A673 (cell line): Measurements from ENCODE around the gene NDRG3.

Experiments used
- EZH2 ChIP-seq: fragments of 200-600 bp; sonication (generic); IDR thresholded peaks from 2 replicates; pipeline ENCODE4 v1.6.1; 2017; ENCODE audit warnings: borderline replicate concordance, low read depth, mild to moderate bottlenecking, mixed read lengths, antibody characterized with exemption, low read length; ENCODE audit not compliant: poor library complexity, severe bottlenecking
- TF ChIP-seq, protein P1 (sequence below): fragments of 300-800, 200-600 bp; sonication (generic); conservative IDR thresholded peaks from 2 replicates; pipeline ENCODE4 v1.5.1; 2017; ENCODE audit warnings: low read depth, mild to moderate bottlenecking, antibody characterized with exemption, low read length, moderate library complexity, mixed read lengths

GRCh38 chr20:36761125-36761524 is 15.2 kb upstream of the NDRG3 start:
- TF ChIP-seq, protein P1, sequence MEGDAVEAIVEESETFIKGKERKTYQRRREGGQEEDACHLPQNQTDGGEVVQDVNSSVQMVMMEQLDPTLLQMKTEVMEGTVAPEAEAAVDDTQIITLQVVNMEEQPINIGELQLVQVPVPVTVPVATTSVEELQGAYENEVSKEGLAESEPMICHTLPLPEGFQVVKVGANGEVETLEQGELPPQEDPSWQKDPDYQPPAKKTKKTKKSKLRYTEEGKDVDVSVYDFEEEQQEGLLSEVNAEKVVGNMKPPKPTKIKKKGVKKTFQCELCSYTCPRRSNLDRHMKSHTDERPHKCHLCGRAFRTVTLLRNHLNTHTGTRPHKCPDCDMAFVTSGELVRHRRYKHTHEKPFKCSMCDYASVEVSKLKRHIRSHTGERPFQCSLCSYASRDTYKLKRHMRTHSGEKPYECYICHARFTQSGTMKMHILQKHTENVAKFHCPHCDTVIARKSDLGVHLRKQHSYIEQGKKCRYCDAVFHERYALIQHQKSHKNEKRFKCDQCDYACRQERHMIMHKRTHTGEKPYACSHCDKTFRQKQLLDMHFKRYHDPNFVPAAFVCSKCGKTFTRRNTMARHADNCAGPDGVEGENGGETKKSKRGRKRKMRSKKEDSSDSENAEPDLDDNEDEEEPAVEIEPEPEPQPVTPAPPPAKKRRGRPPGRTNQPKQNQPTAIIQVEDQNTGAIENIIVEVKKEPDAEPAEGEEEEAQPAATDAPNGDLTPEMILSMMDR = no peak
- no peak for TF ChIP-seq EZH2
